SK-N-SH treated with all-trans-retinoic acid at 6 μM for 48 hours (cell line): ENCODE results near the gene LIG1.

ENCODE experiments used
- ARNTL ChIP-seq: fragments of 450-650 bp; formaldehyde crosslinking; IDR thresholded peaks from 2 replicates; pipeline ENCODE4 v1.5.0; 2020; ENCODE audit warnings: low read depth, mild to moderate bottlenecking, moderate library complexity, borderline replicate concordance
- BACH2 ChIP-seq: fragments of 250-450 bp; sonication (Bioruptor Pico); IDR thresholded peaks from 2 replicates; pipeline ENCODE4 v1.9.0; 2021; ENCODE audit warnings: mild to moderate bottlenecking, borderline replicate concordance
- CREB5 ChIP-seq: fragments of 250-450 bp; sonication (Bioruptor Pico); IDR thresholded peaks from 2 replicates; pipeline ENCODE4 v1.5.1; 2020; ENCODE audit warnings: low read depth, mild to moderate bottlenecking, moderate library complexity
- OSR1 ChIP-seq: fragments of 250-450 bp; sonication (Bioruptor Pico); IDR thresholded peaks from 2 replicates; pipeline ENCODE4 v1.8.0; 2022; ENCODE audit warnings: moderate library complexity, mild to moderate bottlenecking, inconsistent platforms
- PATZ1 ChIP-seq: fragments of 250-450 bp; sonication (Bioruptor Pico); IDR thresholded peaks from 2 replicates; pipeline ENCODE4 v1.8.0; 2020; ENCODE audit warnings: mild to moderate bottlenecking, moderate library complexity, borderline replicate concordance
- POU6F1 ChIP-seq: fragments of 250-450 bp; sonication (Bioruptor Pico); IDR thresholded peaks from 2 replicates; pipeline ENCODE4 v1.8.0; 2021; ENCODE audit warnings: low read depth, mild to moderate bottlenecking, moderate library complexity, borderline replicate concordance
- PPARA ChIP-seq: fragments of 250-450 bp; sonication (Bioruptor Pico); IDR thresholded peaks from 2 replicates; pipeline ENCODE4 v1.5.0; 2020; ENCODE audit warnings: mild to moderate bottlenecking, borderline replicate concordance
- SNAI2 ChIP-seq: fragments of 250-450 bp; sonication (Bioruptor Pico); IDR thresholded peaks from 2 replicates; pipeline ENCODE4 v1.5.0; 2020; ENCODE audit warnings: mild to moderate bottlenecking, moderate library complexity
- ZFP30 ChIP-seq: fragments of 450-650 bp; formaldehyde crosslinking; IDR thresholded peaks from 2 replicates; pipeline ENCODE4 v1.5.0; 2022; ENCODE audit warnings: mild to moderate bottlenecking, moderate library complexity

GRCh38 chr19:48121066-48121465, 49.1 kb downstream of the LIG1 start:
- no peak for TF ChIP-seq OSR1 (CRISPR knock-in tag)
- no peak for TF ChIP-seq PATZ1 (CRISPR knock-in tag)
- TF ChIP-seq PPARA (CRISPR knock-in tag) = no peak
- TF ChIP-seq ARNTL (CRISPR knock-in tag) = no peak
- TF ChIP-seq ZFP30 = no peak
- TF ChIP-seq SNAI2 (CRISPR knock-in tag) = no peak
- TF ChIP-seq POU6F1 (CRISPR knock-in tag) = no peak
- TF ChIP-seq BACH2 (CRISPR knock-in tag) = no peak
- TF ChIP-seq CREB5 (CRISPR knock-in tag) = no peak
